Stimulated activated CD4-positive, alpha-beta T cell treated with anti-CD3 and anti-CD28 coated beads, Interleukin-4, amount 100 ng/mL, for 48 hours (primary cell): ENCODE data around the gene GMCL1.
"Not testable (repeated sequence)": the region's sequence is repeated elsewhere in the genome, so short reads cannot be mapped to it uniquely, and the experiment has no call there.

Source experiments
- DNase-seq, 2 donors: peaks; one replicate each; pipeline ENCODE4 v3.0.0-alpha.2; 2020; ENCODE audit warnings: low read depth in 2 of 2

GMCL1 gene

DNA sequence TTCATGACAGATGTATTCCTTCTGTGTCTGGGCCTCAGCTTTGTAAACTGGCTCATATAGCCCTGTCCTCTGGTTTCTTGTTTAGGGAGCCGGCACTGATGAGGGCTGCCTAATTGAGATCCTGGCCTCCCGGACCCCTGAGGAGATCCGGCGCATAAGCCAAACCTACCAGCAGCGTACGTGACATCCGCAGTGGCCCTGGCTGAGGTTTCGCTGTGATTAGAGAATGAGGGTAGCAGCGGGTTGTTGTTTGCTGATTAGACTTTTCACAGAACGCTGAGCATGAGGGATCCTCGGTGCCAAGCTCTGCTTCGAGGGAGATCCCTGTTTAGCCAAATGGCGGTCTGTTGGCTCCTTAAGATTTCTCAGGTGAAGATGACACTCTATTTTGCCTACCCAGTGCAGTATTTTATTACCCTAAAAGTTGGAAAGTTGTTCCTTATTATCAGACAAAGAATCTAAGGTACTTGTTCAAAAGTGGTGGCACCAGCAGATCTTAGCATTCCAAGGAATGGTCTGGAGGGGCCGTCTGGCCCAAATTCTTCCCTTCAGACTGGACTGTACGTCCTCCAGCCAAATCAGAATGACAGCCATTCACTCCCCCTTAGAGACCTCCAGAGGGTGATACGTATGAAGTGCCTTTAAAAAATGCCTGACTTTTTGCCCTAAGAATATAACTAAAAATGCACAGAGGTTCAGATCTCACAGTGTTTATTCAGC lies 21.5 kb upstream of the GMCL1 start:
- no peak for DNase-seq

DNA sequence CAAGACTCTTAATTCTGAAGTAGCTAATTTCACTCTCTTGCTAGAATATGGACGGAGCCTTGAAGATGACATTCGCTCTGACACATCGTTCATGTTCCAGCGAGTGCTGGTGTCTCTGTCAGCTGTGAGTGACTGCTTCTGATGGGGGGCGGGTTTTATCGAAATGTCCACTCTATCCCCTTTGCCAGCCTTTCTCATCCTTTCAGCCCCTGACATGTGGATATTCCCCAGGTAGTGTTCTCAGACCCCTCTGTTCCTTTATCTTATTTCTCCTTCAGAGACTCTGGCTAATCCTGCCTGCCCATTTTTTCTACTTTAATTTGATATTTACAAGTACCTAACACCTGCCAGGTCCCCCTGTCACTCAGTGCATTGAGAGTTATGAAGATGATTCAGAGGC lies 18.9 kb upstream of the GMCL1 start:
- DNase-seq: no peak

GRCh38 chr2:69811018-69811417 lies 18.4 kb upstream of the GMCL1 start:
- DNase-seq: no peak

DNA sequence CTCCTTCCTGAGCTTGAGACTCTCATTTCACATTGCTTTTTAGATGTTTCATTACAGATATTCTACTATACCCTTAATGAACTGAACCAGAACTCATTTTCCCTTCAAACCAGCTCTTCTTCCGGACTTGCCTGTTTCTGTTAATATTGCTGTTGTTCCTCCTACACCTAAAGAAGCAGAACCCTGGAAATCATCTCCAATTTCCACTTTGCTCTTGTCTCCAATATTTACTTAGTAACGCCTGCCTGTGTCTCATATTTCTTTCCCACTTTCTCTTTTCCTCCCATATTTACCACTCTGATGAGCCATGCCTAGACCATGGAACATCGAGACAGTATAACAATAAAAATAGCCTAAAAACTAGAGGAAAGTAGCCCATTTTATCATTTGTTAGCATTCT lies 17.9 kb upstream of the GMCL1 start:
- no peak for DNase-seq

GRCh38 chr2:69815717-69816116 lies 13.7 kb upstream of the GMCL1 start:
- DNase-seq: no peak

GRCh38 chr2:69816923-69817542 lies 12.4 kb upstream of the GMCL1 start:
- peak; percentile 49 to 61 for DNase-seq

DNA sequence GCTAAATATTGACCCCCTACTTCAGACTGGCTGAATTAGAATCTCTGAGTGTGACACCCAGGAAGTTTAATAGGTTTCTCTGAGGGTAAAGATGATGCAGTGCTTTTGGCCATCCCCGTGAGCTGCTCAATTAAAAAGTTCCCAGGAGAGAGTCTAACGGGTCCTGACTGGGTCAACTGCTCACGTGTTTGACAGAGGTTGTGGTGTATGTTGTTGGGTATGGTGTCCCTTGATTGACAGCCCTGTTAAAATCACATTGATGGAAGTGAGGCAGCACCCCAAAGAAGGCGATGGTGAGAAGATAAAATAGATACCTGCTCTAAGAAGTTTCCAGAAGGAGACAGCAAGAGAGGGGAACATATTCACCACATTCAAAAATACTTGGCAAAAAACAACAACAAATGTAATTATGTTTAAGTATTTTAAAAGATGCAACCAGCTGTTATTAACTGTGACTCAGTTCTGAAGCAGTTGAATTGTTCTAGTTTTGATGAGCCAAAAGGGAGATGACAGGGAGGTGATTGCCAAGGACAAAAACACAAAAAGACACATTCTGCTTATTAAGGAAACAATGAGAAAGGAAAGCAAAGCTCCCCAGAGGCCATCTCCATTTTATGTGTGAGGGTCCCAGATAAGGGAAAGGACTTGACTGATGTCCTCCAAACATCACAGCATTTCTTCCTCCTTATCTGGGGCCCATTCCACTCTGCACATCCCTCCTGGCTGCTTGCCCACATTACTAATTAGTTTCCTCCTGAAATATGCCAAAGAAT lies 11.5 kb upstream of the GMCL1 start:
- no peak for DNase-seq

- DNase-seq: no peak
These were observed 1.5 kb upstream of the GMCL1 start for GRCh38 chr2:69827796-69828540.

DNA sequence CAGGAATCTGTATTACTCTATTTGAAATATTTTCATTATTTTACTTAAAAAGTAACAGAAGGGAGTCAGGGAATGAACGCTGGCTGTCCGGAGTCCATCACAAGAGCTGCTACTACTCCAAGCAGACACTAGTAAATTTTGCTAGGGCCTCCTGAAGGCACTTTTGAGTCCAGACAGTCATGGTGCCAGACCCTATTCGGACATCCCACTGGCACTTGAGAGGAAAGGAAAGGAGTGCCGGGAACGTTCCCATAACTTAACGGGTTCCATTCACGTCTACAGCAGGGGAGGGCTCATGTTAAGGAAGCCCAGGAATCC lies 563 bp upstream of the GMCL1 start:
- no peak for DNase-seq

GRCh38 chr2:69830045-69830905 lies 815 bp downstream of the GMCL1 start:
- DNase-seq: peak; percentile 22 to 26

DNA sequence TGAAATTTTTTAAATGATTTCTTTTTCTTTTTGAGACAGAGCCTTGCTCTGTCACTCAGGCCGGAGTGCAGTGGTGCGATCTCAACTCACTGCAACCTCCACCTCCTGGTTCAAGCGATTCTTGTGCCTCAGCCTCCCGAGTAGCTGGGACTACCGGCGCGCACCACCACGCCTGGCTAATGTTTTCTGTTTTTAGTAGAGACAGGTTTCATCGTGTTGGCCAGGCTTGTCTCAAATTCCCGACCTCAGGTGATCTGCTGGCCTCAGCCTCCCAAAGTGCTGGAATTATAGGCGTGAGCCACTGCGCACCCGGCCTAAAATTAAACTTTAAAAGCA lies 1.4 kb downstream of the GMCL1 start:
- not testable (repeated sequence) for DNase-seq

- DNase-seq: no peak
These were observed 2.0 kb downstream of the GMCL1 start for GRCh38 chr2:69831354-69831905.

DNA sequence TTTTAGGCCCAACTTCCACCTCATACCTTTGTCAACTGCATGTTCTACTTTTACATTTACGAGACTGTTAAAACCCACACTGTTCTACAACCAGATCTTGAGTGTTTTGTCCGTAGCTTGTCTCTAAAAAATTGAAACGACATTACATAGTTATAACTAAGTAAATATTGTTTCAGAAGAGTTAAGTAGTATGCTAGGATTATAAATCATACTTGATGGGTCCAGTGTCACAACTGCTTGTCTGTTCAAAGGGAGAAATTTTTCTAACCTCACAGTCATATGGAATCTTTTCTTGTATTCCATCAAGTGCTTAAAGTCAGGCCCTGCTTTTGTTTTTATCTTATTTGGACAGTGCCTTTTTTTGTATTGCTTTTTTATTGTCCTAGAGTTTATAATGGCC lies 4.3 kb downstream of the GMCL1 start:
- DNase-seq: no peak

DNA sequence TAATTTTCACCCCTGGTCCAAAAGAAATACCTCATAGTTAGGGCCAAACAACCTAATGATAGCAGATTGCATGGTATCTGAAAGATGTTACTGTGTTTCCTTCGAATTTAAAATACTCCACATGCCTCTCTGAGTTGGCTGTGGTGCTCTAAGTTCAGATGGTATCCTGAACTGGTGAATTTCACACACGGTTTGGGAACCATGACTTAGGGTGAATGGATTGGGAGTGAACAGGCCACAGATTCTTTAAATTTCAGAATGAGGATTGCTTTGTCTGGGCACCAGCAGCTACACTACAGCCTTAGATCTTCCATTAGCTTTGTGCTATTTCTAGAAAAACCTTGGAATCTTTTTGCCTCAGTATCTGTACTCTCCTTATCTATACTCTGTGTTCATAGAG lies 6.2 kb downstream of the GMCL1 start:
- DNase-seq: no peak

DNA sequence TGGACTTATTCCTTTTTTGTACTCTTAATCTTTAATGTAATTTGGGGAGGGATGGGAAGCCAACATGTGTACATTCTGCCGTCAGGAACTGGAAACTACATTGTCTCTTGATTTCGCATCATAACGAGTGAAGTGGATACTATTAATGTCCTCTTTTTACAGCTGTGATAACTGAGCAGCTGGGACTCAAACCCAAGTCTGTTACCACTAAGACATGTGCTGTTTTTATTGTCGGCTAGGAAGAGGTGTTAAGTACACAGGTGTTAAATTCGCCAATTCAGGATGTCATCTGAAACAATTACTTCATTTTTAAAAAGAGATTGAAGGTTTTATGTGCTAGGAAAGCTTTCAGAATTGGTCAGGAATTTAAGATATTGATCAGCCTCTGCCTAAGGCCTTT lies 6.9 kb downstream of the GMCL1 start:
- DNase-seq: no peak

GRCh38 chr2:69837533-69837932 lies 8.1 kb downstream of the GMCL1 start:
- no peak for DNase-seq

DNA sequence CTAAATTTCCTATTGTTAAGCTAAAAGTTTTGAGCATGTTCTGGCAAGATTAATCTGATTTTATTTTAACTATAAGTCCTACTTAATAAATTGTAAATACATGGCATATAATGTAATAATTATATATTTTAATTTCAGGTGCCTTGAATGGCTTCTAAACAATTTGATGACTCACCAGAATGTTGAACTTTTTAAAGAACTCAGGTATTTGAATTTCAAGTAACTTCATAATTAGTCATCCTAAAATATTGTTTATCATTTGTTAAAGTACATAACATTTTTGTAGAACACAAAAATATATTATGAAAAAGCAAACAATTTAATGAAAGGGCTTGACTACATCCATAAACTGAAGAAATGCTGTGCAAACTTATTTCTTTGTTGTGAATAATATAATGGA lies 14.5 kb downstream of the GMCL1 start:
- DNase-seq: no peak

DNA sequence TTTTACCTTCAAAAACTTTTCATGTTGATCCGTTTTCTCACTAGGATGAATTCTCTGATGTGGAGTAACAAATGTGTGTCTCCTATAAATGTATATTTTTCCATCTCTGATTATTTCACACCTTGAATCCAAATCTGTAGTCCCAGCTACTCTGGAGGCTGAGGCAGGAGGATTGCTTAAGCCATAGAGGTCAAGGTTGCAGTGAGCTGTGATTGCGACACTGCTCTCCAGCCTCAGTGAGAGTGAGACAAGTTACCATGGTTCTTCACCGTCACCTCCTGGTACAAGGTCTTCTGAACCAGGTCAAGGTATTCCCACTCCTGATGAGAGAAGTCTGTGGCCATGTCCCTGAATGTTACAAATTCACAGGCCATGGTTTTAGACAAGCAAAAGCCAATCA lies 15.1 kb downstream of the GMCL1 start:
- no peak for DNase-seq

DNA sequence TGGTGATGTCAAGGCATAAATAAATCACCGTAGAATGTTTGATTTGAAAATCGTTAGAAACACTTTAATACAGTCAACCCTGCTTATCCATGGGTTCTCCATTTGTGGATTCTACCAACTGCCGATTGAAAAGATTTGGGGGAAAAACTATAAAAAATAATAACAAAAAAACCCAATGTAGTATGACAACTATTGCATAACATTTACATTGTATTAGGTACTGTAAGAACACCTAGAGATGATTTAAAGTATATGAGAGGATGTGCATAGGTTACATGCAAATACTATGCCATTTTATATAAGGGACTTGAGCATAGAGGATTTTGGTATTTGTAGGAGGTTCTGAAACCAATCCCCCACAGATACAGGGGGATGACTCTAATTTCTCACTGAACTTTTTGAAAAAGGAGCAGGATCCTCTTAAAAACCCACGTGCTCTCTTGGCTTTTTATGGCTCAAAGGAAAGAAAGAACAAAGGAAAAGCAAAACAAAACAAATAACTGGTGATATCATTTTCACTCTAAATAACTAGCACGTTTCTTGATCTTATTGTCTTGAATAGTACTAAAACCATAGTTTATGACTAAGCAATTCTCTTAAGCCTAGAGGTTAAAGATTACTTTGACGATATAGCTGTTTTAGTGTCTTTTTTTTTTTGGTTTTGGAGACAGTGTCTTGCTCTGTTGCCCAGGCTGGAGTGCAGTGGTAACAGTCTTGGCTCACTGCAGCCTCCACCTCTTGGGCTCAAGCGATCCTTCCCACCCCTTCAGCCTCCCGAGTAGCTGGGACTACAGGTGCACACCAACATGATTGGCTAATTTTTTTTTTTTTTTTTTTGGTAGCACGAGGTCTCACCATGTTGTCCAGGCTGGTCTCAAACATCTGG lies 17.0 kb downstream of the GMCL1 start:
- no peak for DNase-seq

GRCh38 chr2:69847068-69847828 lies 17.8 kb downstream of the GMCL1 start:
- DNase-seq: no peak
